HepG2 (cell line): Measurements from ENCODE around the gene RYK.

Source experiments
- CEBPB ChIP-seq: IDR thresholded peaks from 2 replicates; pipeline ENCODE4 v1.6.1; 2011; ENCODE audit warnings: low read depth, low read length, improper control_type of control experiment, borderline replicate concordance
- MXD1 ChIP-seq: sonication (generic); formaldehyde crosslinking; IDR thresholded peaks from 2 replicates; pipeline ENCODE4 v1.4.0; 2020; ENCODE audit warnings: mild to moderate bottlenecking, missing genetic modification reagents
- POLR2A ChIP-seq, 2 experiments: IDR thresholded peaks; 2 replicates each; pipeline ENCODE4 v1.6.1; 2011; ENCODE audit warnings: low read depth in 2 of 2, low read length in 2 of 2, mild to moderate bottlenecking in 1 of 2, moderate library complexity in 1 of 2; ENCODE audit not compliant: insufficient read depth in 1 of 2
- ZFX ChIP-seq: sonication (generic); formaldehyde crosslinking; IDR thresholded peaks from 2 replicates; pipeline ENCODE4 v1.4.0; 2020; ENCODE audit warnings: mild to moderate bottlenecking, low read depth, missing genetic modification reagents, moderate library complexity
- ZNF318 ChIP-seq: sonication (generic); formaldehyde crosslinking; IDR thresholded peaks from 2 replicates; pipeline ENCODE4 v1.4.0; 2020; ENCODE audit warnings: mild to moderate bottlenecking, missing genetic modification reagents
- TF ChIP-seq, protein P1 (sequence below): sonication (generic); formaldehyde crosslinking; IDR thresholded peaks from 2 replicates; pipeline ENCODE4 v1.4.0; 2020; ENCODE audit warnings: low read depth, missing genetic modification reagents
- TF ChIP-seq, protein P2 (sequence below): sonication (generic); formaldehyde crosslinking; IDR thresholded peaks from 2 replicates; pipeline ENCODE4 v1.9.0; 2021; ENCODE audit warnings: missing genetic modification reagents, borderline replicate concordance

- TF ChIP-seq ZNF318 (CRISPR knock-in tag) (no peak), POLR2A (IDR thresholded peaks at IDR 0.05; ENCODE audit: insufficient read depth in 1 of 2, low read depth in 2 of 2, low read length in 2 of 2) (no peak), ZFX (CRISPR knock-in tag) (no peak), CEBPB (no peak), MXD1 (no peak)
- TF ChIP-seq, protein P1, sequence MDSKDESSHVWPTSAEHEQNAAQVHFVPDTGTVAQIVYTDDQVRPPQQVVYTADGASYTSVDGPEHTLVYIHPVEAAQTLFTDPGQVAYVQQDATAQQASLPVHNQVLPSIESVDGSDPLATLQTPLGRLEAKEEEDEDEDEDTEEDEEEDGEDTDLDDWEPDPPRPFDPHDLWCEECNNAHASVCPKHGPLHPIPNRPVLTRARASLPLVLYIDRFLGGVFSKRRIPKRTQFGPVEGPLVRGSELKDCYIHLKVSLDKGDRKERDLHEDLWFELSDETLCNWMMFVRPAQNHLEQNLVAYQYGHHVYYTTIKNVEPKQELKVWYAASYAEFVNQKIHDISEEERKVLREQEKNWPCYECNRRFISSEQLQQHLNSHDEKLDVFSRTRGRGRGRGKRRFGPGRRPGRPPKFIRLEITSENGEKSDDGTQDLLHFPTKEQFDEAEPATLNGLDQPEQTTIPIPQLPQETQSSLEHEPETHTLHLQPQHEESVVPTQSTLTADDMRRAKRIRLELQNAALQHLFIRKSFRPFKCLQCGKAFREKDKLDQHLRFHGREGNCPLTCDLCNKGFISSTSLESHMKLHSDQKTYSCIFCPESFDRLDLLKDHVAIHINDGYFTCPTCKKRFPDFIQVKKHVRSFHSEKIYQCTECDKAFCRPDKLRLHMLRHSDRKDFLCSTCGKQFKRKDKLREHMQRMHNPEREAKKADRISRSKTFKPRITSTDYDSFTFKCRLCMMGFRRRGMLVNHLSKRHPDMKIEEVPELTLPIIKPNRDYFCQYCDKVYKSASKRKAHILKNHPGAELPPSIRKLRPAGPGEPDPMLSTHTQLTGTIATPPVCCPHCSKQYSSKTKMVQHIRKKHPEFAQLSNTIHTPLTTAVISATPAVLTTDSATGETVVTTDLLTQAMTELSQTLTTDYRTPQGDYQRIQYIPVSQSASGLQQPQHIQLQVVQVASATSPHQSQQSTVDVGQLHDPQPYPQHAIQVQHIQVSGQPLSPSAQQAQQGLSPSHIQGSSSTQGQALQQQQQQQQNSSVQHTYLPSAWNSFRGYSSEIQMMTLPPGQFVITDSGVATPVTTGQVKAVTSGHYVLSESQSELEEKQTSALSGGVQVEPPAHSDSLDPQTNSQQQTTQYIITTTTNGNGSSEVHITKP (CRISPR knock-in tag): no peak
- TF ChIP-seq, protein P2, sequence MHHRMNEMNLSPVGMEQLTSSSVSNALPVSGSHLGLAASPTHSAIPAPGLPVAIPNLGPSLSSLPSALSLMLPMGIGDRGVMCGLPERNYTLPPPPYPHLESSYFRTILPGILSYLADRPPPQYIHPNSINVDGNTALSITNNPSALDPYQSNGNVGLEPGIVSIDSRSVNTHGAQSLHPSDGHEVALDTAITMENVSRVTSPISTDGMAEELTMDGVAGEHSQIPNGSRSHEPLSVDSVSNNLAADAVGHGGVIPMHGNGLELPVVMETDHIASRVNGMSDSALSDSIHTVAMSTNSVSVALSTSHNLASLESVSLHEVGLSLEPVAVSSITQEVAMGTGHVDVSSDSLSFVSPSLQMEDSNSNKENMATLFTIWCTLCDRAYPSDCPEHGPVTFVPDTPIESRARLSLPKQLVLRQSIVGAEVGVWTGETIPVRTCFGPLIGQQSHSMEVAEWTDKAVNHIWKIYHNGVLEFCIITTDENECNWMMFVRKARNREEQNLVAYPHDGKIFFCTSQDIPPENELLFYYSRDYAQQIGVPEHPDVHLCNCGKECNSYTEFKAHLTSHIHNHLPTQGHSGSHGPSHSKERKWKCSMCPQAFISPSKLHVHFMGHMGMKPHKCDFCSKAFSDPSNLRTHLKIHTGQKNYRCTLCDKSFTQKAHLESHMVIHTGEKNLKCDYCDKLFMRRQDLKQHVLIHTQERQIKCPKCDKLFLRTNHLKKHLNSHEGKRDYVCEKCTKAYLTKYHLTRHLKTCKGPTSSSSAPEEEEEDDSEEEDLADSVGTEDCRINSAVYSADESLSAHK (CRISPR knock-in tag): no peak
Measured at GRCh38 chr3:134143828-134144401, 106.7 kb downstream of the RYK start.
